Smooth muscle cell of the brain vasculature (primary cell): Measurements from ENCODE around the gene ZBTB16.

Source experiments
- DNase-seq: peaks from one replicate; pipeline ENCODE4 v3.0.0-alpha.2; 2012; ENCODE audit warnings: low read depth, low spot score

Gene ZBTB16

GRCh38 chr11:114130629-114131277 lies 71.2 kb downstream of the ZBTB16 start:
- DNase-seq, result no peak

GRCh38 chr11:114131461-114131864 lies 72.0 kb downstream of the ZBTB16 start:
- DNase-seq, result no peak

DNA sequence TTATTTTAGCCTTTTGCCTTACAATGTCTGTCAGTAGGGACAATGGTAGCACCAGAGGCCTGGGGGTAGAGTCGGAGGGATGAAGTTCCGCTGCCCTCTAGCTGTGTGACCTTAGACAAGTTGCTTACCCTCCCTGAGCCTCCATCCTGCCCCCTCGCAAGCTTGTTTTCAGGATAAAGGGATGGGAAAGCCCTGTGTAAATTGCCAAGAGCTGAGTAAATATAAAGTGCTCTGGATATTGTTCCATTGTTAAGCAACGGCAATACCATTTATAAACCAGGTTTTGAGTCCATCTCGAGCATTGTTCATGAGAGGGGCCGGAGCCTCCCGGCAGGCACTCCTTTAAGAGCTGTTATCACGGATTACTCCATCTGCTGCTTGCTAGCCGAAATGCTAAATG lies 72.9 kb downstream of the ZBTB16 start:
- DNase-seq, result no peak

DNA sequence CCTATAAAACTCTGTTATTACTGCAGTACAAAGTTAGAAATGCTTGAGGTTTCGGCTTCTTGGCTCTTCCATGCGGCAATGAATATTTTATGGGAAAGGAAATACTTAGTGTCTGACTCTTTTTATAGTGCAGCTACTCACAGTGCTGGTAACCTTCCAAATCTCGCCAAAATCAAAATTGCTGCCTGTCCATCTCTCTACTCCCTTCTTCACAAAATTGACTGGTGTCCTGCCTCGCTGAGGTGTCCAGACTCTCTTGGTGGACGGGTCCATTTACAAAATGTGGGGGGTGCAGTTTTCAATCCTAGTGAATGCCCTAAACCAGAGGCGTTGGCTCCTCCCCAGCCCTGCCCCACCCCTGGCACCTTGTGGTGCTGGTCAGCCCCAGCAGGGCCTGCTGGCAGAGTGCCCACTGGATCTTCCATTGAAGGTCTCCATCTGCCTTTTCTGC lies 73.5 kb downstream of the ZBTB16 start:
- no peak for DNase-seq

GRCh38 chr11:114133548-114134329 lies 74.2 kb downstream of the ZBTB16 start:
- DNase-seq, result no peak

GRCh38 chr11:114134870-114135269 lies 75.4 kb downstream of the ZBTB16 start:
- DNase-seq, result no peak

- DNase-seq, result no peak
Observed at GRCh38 chr11:114135737-114136151, 76.2 kb downstream of the ZBTB16 start.

DNA sequence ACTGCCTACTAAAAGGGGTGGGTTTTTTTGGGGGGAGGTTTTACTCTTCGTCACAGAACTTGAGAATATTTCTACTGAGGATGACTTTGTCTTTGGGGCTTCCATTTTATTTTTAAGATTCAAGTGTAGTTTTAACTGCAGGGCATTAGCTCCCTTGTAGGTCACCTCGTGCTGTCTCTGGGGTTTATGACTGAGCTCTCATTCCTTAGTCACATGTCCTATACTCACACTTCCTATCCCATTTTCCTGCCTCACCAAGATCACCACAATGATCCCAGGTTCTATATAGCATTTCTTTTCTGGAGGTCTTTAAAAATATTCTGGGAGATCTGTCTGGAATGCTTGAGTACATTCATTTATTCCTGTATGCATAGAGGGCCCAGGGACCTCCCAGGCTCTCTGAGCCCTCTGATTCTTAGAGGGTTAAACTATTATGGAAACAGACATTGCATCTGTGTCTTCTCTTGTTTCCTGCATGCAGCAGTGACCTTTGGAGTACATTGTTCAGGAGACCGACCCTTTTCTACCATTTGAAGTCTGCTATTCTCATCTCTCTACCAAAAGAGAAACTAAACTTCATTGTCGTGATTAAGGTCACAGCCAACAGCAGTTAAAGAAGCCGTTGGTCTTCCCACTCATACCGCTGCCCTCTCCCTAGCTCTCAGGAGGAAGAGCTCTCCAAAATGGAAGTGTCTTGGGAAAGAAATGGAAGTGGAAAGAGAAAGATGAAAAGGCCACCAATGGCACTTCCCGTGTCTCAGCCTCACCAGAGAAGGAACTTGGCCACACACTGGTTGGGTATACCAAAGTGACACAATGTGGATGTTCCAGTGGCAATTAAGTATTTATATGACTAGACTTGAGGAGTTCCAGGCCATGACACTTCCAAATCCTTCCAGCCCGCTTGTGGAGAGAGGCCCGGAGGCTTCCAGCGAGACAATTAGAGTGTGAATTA lies 77.5 kb downstream of the ZBTB16 start:
- no peak for DNase-seq

DNA sequence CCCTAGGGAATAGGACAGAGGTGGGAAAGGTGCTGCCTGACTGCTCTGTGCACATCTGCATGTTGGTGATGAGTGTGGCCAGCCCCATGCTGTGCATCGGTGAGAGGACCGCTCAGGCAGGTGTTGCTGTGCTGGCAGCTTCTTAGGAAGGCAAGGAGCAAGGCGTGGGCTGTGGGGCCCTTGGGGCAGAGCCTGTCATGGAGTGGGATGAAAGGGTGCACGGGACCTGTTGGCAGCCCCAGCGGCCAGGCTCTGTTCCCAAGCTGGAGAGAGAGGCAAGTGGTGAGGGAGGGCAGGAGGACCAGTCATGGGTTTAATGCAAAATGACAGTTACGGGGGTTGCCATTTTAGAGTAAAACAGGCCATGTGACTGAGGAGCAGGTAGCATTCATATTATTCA lies 78.3 kb downstream of the ZBTB16 start:
- DNase-seq, result no peak

DNA sequence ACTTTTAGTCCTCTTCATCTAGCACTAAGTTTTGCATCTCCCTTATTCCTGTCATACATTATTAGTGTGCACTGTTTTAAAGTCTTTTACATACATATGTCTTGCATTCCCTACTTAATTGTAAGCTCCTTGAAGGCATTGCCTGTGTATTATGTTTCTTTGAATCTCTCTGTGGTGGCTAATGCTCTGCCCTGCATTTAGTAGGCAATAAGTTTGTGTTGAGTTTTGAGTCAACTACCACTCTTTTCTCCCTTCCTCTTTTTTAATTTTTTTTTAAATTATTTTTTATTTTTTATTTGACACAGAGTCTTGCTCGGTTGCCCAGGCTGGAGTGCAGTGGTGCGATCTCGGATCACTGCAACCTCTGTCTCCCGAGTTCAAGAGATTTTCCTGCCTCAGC lies 78.9 kb downstream of the ZBTB16 start:
- DNase-seq, result no peak

DNA sequence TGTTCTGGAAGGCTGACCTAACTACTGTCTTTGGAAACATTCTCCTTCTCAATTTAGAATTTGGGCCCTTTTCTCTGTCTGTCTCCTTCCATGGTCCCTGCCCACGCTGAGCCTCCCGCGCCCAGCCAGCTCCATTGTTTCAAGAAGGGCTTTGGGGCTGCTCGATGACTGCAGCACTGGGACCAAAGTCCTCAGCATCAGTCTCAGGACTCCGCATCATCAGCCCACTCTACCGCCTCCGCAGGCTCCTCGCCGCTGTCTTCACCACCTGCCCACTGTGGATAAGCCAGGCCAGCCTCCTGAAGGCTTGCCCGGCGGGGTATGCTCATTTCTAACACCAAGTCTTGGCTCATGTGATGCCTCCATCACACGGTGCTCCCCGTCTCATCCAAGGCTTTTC lies 81.3 kb downstream of the ZBTB16 start:
- DNase-seq, result no peak

DNA sequence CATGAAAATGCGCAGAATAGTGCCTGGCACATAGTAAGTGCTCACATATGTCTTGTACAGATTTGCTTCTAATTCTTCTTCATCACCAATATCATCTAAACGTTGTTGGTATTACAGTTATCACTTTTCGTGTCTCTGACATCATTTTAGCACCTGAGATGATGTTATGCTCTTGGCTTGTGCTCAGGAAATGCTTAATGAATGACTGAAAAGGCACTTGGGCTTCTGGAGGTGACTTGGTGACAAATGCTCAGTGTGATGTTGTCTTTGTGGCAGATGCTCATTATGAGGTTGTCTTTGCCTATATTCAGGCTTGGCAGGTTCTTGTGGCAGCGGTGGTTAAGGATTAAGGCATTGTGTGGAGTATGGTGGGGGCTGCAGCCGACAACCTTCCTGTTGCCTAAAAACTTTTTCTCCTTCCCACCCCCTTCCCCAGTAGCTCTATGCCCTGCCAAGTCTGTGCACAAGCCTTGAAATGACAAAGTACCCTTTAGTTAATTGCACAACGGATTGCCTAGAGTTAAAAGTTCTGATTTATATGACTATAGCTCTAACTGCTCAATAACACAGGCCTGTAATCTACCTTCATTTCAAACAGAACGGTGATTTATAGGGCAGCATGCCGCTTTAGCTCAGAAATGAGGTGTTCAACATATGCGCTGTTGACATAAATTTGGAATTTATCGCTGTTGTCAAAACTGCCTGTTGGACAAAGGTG lies 82.5 kb downstream of the ZBTB16 start:
- no peak for DNase-seq

DNA sequence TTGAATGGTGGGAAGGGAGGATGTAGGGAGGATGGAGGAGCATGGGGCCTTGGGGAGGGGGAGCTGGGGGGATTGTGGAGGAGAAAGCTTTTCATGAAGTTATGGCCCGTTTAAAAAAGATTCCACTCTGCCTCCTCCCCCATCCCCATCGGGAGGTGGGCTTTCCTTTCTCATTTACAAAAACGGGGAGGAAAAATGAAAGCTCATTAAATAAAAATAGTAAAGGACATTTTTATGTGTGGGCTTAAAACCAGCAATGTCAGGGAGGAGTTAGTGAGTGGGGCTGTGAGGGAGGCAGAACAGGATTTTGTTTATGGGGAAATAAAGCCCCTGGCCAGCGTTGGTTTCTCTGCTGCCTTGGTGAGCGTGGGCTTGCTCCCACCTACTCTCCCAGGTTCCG lies 83.2 kb downstream of the ZBTB16 start:
- no peak for DNase-seq

DNA sequence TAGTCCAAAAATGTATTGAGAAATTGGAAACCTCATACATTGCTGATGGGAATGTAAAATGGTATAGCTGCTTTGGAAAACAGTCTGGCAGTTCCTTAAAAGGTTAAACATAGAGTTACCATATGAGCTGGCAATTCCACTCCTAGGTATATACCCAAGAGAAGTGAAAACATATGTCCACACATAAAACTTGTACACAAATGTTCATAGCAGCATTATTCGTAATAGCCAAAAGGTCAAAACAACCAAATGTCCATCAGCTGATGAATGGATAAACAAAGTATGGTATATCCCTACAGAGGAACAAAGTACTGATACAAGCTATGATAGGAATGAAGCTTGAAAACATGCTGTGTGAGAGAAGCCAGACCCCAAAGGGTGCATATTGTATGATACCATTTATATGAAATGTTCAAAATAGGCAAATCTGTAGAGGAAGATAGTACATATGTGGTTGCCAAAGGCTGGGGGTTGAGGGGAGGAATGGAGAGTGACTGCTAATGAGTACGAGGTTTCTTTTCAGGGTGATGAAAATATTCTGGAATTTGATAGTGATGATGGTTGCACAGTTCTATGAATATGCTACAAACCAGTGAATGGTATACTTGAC lies 85.8 kb downstream of the ZBTB16 start:
- DNase-seq, result no peak

DNA sequence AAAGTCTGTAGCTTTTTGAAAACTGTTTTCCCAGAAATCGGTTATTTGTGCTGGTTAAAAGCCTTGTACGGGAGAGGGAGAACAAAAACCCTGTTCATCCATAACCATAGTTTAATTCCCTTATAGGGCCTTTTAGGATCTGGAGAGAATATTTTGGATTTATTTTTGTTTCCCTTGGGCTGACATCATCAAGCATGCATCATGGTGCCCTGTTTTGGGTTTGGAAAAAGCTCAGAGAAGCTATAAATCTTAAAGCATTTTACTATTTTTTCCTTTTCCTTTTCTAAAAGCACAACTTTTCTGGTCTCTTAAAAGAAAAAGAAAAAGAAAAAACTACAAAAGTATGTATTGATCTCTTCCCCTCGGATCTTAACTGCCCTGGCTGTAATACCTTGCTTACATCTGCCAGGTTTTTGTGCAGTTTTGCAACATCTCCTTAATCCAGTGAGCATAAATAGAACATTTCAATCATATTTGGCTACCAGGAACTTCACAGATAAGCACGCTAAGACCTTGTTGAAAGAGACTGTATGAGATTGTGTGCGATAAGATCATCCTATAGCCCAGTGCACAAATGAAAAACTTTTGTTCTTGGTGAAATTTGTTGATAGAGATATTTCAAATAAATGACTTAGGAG lies 88.0 kb downstream of the ZBTB16 start:
- no peak for DNase-seq

- DNase-seq, result no peak
Observed at GRCh38 chr11:114148013-114148382, 88.5 kb downstream of the ZBTB16 start.

- DNase-seq, result no peak
Observed at GRCh38 chr11:114149689-114150407, 90.3 kb downstream of the ZBTB16 start.

DNA sequence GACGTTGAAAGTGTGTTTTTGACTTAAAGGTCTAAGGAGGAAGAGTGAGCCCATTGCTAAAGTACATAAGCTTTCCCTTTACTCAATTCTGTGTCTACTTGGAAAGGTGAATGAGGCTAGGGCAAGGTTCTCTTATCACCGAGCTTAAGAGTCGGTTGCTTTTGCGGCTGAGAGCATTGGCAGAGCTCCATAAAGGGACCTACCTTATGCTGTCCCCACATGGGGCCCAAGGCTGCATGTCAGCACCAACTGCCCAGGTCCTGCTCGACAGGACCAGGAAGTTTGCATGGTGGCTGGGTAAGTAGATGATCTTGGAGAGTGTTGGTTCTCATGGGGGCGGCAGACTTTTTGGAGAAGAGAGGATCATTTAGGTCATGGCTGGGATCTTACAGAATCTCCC lies 91.2 kb downstream of the ZBTB16 start:
- no peak for DNase-seq

- DNase-seq, result no peak
Observed at GRCh38 chr11:114151631-114152030, 92.1 kb downstream of the ZBTB16 start.

DNA sequence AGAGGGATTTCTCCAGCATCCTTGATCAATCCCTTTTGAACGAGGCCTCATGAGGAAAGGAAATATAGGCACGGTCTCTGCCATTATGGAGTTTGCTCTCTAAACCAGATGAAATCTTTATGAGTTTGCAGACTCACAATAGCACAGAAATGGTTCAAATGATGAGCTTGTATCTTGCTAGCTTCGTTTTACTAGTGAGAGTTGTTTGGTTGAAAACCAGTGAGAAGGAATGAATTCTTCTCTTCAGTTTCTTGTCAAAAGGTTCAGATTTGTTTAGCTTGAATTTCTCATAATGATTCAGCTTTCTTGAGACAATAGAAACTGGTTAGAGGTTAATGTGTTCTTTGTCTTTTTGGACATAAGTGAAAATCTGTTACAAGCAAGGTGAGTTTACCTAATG lies 92.7 kb downstream of the ZBTB16 start:
- DNase-seq, result no peak
